ENCODE results near the gene CDC42.
A peak's percentile ranks its signal among the peaks of the same experiment; 100 is the strongest.

The CDC42 gene

GRCh38 chr1:22131062-22131461 lies 78.6 kb downstream of the CDC42 start:
- no peak for TF ChIP-seq CTCF (IDR thresholded peaks at IDR 0.05; ENCODE audit: insufficient read depth, low read length, missing control alignments)
- DNase-seq (ENCODE audit: low read depth, low spot score), result no peak
- H3K4me3 ChIP-seq (ENCODE audit: low read depth, low read length), result no peak overlapping the region
- ChIA-PET CTCF (interaction anchor here (0.8 to 3.1 kb wide), 7 partner anchors 8 to 285 kb away, joined by 3 to 13 read pairs (median 6); no protein-coding TSS in a partner anchor), POLR2A (no interaction called here)

GRCh38 chr1:22131875-22132486 lies 79.5 kb downstream of the CDC42 start:
- POLR2A ChIA-PET, result interaction anchor here (1.1 kb wide), 1 partner anchor 9 kb away, joined by 3 read pairs; no protein-coding TSS in a partner anchor
- no peak for DNase-seq (ENCODE audit: low read depth, low spot score)
- peak; percentile 61 for TF ChIP-seq CTCF (IDR thresholded peaks at IDR 0.05; ENCODE audit: insufficient read depth, low read length, missing control alignments)
- H3K4me3 ChIP-seq (ENCODE audit: low read depth, low read length), result no peak overlapping the region
- CTCF ChIA-PET, result interaction anchor here (0.7 to 3.1 kb wide), 10 partner anchors 9 to 284 kb away, joined by 3 to 13 read pairs (median 5); no protein-coding TSS in a partner anchor

- TF ChIP-seq CTCF (IDR thresholded peaks at IDR 0.05; ENCODE audit: insufficient read depth, low read length, missing control alignments), result no peak
- CTCF ChIA-PET, result interaction anchor here (1.0 to 3.1 kb wide), 7 partner anchors 9 to 283 kb away, joined by 3 to 13 read pairs (median 6); no protein-coding TSS in a partner anchor
- no peak overlapping the region for H3K4me3 ChIP-seq (ENCODE audit: low read depth, low read length)
- POLR2A ChIA-PET, result interaction anchor here (1.1 kb wide), 1 partner anchor 10 kb away, joined by 3 read pairs; no protein-coding TSS in a partner anchor
- DNase-seq (ENCODE audit: low read depth, low spot score), result no peak
These were observed 80.2 kb downstream of the CDC42 start for GRCh38 chr1:22132517-22133235.

- POLR2A ChIA-PET, result no interaction called here
- H3K4me3 ChIP-seq (ENCODE audit: low read depth, low read length), result no peak overlapping the region
- no peak for TF ChIP-seq CTCF (IDR thresholded peaks at IDR 0.05; ENCODE audit: insufficient read depth, low read length, missing control alignments)
- DNase-seq (ENCODE audit: low read depth, low spot score), result no peak
- CTCF ChIA-PET, result interaction anchor here (0.7 to 2.0 kb wide), 5 partner anchors 8 to 28 kb away, joined by 3 to 6 read pairs (median 3); no protein-coding TSS in a partner anchor
These were observed 80.9 kb downstream of the CDC42 start for GRCh38 chr1:22133247-22133930.

- CTCF ChIA-PET, result interaction anchor here (0.7 to 2.0 kb wide), 4 partner anchors 8 to 28 kb away, joined by 3 to 4 read pairs (median 3); no protein-coding TSS in a partner anchor
- no peak for DNase-seq (ENCODE audit: low read depth, low spot score)
- TF ChIP-seq CTCF (IDR thresholded peaks at IDR 0.05; ENCODE audit: insufficient read depth, low read length, missing control alignments), result no peak
- no peak overlapping the region for H3K4me3 ChIP-seq (ENCODE audit: low read depth, low read length)
- POLR2A ChIA-PET, result no interaction called here
These were observed 81.4 kb downstream of the CDC42 start for GRCh38 chr1:22133931-22134324.

Data from AG04449 (cell line).